HepG2 (cell line): ENCODE data around the gene SHANK3. TPM values are rescaled to one million over a fixed set of nuclear protein-coding genes. Genes with fewer than 3 reads are reported as not detected.

Experiments
- ADNP ChIP-seq: sonication (generic); formaldehyde crosslinking; IDR thresholded peaks from 2 replicates; pipeline ENCODE4 v1.4.0; 2020; ENCODE audit warnings: missing genetic modification reagents
- GFI1 ChIP-seq: sonication (generic); formaldehyde crosslinking; IDR thresholded peaks from 2 replicates; pipeline ENCODE4 v1.5.0; 2020; ENCODE audit warnings: missing genetic modification reagents, mild to moderate bottlenecking, borderline replicate concordance
- IRF2 ChIP-seq: IDR thresholded peaks from 2 replicates; pipeline ENCODE4 v1.6.1; 2018; ENCODE audit warnings: missing genetic modification reagents, missing compliant biosample characterization
- MYC ChIP-seq: sonication (generic); formaldehyde crosslinking; IDR thresholded peaks from 2 replicates; pipeline ENCODE4 v1.9.0; 2021; ENCODE audit warnings: missing genetic modification reagents, borderline replicate concordance
- NONO ChIP-seq, 2 experiments: fragments of 450-650 bp in 1 of 2; sonication (generic) in 1 of 2; formaldehyde crosslinking in 1 of 2; IDR thresholded peaks in 1 of 2; conservative IDR thresholded peaks in 1 of 2; 2 replicates each; pipeline versions ENCODE4 v1.6.1 to v1.8.0; 2017 to 2022; ENCODE audit warnings: mild to moderate bottlenecking in 1 of 2, missing genetic modification reagents in 1 of 2, moderate library complexity in 1 of 2
- PATZ1 ChIP-seq: sonication (generic); formaldehyde crosslinking; IDR thresholded peaks from 2 replicates; pipeline ENCODE4 v1.4.0; 2020; ENCODE audit warnings: missing genetic modification reagents
- PCBP1 ChIP-seq: fragments of 200-400 bp; formaldehyde crosslinking; IDR thresholded peaks from 2 replicates; pipeline ENCODE4 v1.6.1; 2017; ENCODE audit warnings: mild to moderate bottlenecking, low read depth, low read length, borderline replicate concordance
- SCMH1 ChIP-seq: sonication (generic); formaldehyde crosslinking; IDR thresholded peaks from 2 replicates; pipeline ENCODE4 v1.9.0; 2021; ENCODE audit warnings: missing genetic modification reagents, mild to moderate bottlenecking, borderline replicate concordance
- SMYD3 ChIP-seq: sonication (generic); formaldehyde crosslinking; IDR thresholded peaks from 2 replicates; pipeline ENCODE4 v1.8.1; 2023; ENCODE audit warnings: mild to moderate bottlenecking, missing genetic modification reagents
- SNAPC5 ChIP-seq: sonication (generic); formaldehyde crosslinking; IDR thresholded peaks from 2 replicates; pipeline ENCODE4 v1.8.1; 2023; ENCODE audit warnings: mild to moderate bottlenecking, missing genetic modification reagents, borderline replicate concordance
- SOX13 ChIP-seq, 3 experiments: fragments of 450-650 bp in 1 of 3; sonication (generic) in 1 of 3; formaldehyde crosslinking in 1 of 3; IDR thresholded peaks in 2 of 3; conservative IDR thresholded peaks in 1 of 3; 2 replicates each; pipeline versions ENCODE4 v1.5.0 to v1.6.1; 2016 to 2020; ENCODE audit warnings: antibody characterized with exemption in 1 of 3, mild to moderate bottlenecking in 1 of 3, missing compliant biosample characterization in 1 of 3, missing genetic modification reagents in 1 of 3, moderate library complexity in 1 of 3
- TFDP2 ChIP-seq: sonication (generic); formaldehyde crosslinking; IDR thresholded peaks from 2 replicates; pipeline ENCODE4 v1.4.0; 2020; ENCODE audit warnings: missing genetic modification reagents
- ZNF230 ChIP-seq: sonication (generic); formaldehyde crosslinking; IDR thresholded peaks from 2 replicates; pipeline ENCODE4 v1.4.0; 2020; ENCODE audit warnings: mild to moderate bottlenecking, missing genetic modification reagents
- ZNF275 ChIP-seq: sonication (generic); formaldehyde crosslinking; IDR thresholded peaks from 2 replicates; pipeline ENCODE4 v1.8.0; 2022; ENCODE audit warnings: missing genetic modification reagents, mild to moderate bottlenecking, inconsistent platforms, borderline replicate concordance
- ZNF331 ChIP-seq: sonication (generic); formaldehyde crosslinking; IDR thresholded peaks from 2 replicates; pipeline ENCODE4 v1.4.0; 2020; ENCODE audit warnings: missing genetic modification reagents
- ZNF414 ChIP-seq: sonication (generic); formaldehyde crosslinking; IDR thresholded peaks from 2 replicates; pipeline ENCODE4 v1.5.0; 2020; ENCODE audit warnings: missing genetic modification reagents
- ZNF639 ChIP-seq: conservative IDR thresholded peaks from 2 replicates; pipeline ENCODE4 v1.6.1; 2018; ENCODE audit warnings: missing genetic modification reagents
- polyA plus RNA-seq, 8 experiments: library from polyadenylated mRNA; depleted of rRNA in 3 of 8; stranded (reverse) in 7 of 8; unstranded in 1 of 8; fragments of >200 nt; fragmentation: Illumina TruSeq in 4 of 8; extraction: Trizol in 4 of 8; gene quantifications; 2 replicates each; pipeline versions ENCODE4 v1.2.1 to v1.2.3, GENCODE V29; 2011 to 2016; ENCODE audit warnings: low read depth in 4 of 8, missing spikeins in 1 of 8, mixed read lengths in 1 of 8; ENCODE audit not compliant: insufficient read depth in 1 of 8
- total RNA-seq, 5 experiments: library from RNA; depleted of rRNA; stranded (reverse); fragments of >200 nt; fragmentation: Illumina TruSeq; extraction: Trizol; gene quantifications; 2 replicates each; pipeline ENCODE4 v1.2.3, GENCODE V29; 2016; ENCODE audit warnings: low read depth in 1 of 5

SHANK3 gene
- total and polyA plus RNA-seq, 2 of the 13 experiments (the other 11 are each of a cell fraction or from before 2014, with no cell fraction given) = 2.9 to 4.6 TPM

GRCh38 chr22:50641696-50642607 is 30.7 kb upstream of the SHANK3 start (continued):
- TF ChIP-seq ZNF230 (CRISPR knock-in tag) (peak; percentile 45; the same call in 1 of the 2 replicates), SOX13 (IDR thresholded peaks at IDR 0.05) (no peak; the same call in 1 of the 2 replicates), SOX13 (CRISPR knock-in tag; conservative IDR thresholded peaks at IDR 0.05 in 1 of 2, IDR thresholded peaks at IDR 0.05 in 1 of 2) (peak in 1 of 2 experiments; percentile 70; a peak in 1 of 4 replicates), TFDP2 (peak; percentile 68; the same call in 1 of the 2 replicates), SCMH1 (no peak), PCBP1 (peak; percentile 23; the same call in 1 of the 2 replicates), ZNF275 (CRISPR knock-in tag) (no peak), MYC (CRISPR knock-in tag) (peak; percentile 92), PATZ1 (CRISPR knock-in tag) (peak; percentile 83), ADNP (CRISPR knock-in tag) (peak; percentile 40; the same call in 1 of the 2 replicates), GFI1 (CRISPR knock-in tag) (peak; percentile 87), NONO (IDR thresholded peaks at IDR 0.05) (no peak), NONO (CRISPR knock-in tag; conservative IDR thresholded peaks at IDR 0.05) (peak; percentile 38; the same call in 1 of the 2 replicates), ZNF331 (CRISPR knock-in tag) (peak; percentile 45; the same call in 1 of the 2 replicates), SMYD3 (CRISPR knock-in tag) (no peak), ZNF639 (CRISPR knock-in tag) (0 out of 2 replicates have a peak, but pooled peaks have one; percentile 47), SNAPC5 (no peak), ZNF414 (CRISPR knock-in tag) (no peak; the same call in 1 of the 2 replicates), IRF2 (CRISPR knock-in tag) (peak; percentile 41)
